HFFc6 (cell line): ENCODE measurements around the gene PCAT7. TPM values are rescaled to one million over a fixed set of nuclear protein-coding genes. Genes with fewer than 3 reads are reported as not detected.

ENCODE experiments used
- DNase-seq: peaks from one replicate; pipeline ENCODE4 v3.0.0-alpha.2; 2018
- H3K27ac Mint-ChIP-seq: 2 replicates; pipeline ENCODE4 v1.8.0; 2020; ENCODE audit warnings: mild to moderate bottlenecking, mixed read lengths
- H3K27me3 Mint-ChIP-seq: 2 replicates; pipeline ENCODE4 v1.8.0; 2021; ENCODE audit warnings: mild to moderate bottlenecking, moderate library complexity, mixed read lengths; ENCODE audit not compliant: insufficient read depth
- H3K36me3 Mint-ChIP-seq: 2 replicates; pipeline ENCODE4 v1.8.0; 2021; ENCODE audit warnings: low read depth, mixed read lengths
- H3K4me1 Mint-ChIP-seq: 2 replicates; pipeline ENCODE4 v1.8.0; 2020; ENCODE audit warnings: low read depth, mixed read lengths
- H3K4me3 Mint-ChIP-seq: 2 replicates; pipeline ENCODE4 v1.8.0; 2020; ENCODE audit warnings: mild to moderate bottlenecking, moderate library complexity, mixed read lengths
- H3K9me3 Mint-ChIP-seq: 2 replicates; pipeline ENCODE4 v1.8.0; 2020; ENCODE audit warnings: mild to moderate bottlenecking, mixed read lengths
- CTCF ChIP-seq: fragments of 200-600 bp; sonication (generic); IDR thresholded peaks from 2 replicates; pipeline ENCODE4 v1.5.0; 2021; ENCODE audit warnings: antibody characterized with exemption, mild to moderate bottlenecking
- total RNA-seq, 6 experiments: library from RNA; stranded (reverse); fragmentation: NEBNext Ultra II Directional; extraction: Animal tissue kit (Norgen Biotek cat#: 25700); gene quantifications; 2 replicates in 1 of 6; 3 replicates in 5 of 6; pipeline ENCODE4 v1.2.3, GENCODE V29; 2021

PCAT7 gene
- total RNA-seq, 6 experiments from 2014 or later, result not detected

DNA sequence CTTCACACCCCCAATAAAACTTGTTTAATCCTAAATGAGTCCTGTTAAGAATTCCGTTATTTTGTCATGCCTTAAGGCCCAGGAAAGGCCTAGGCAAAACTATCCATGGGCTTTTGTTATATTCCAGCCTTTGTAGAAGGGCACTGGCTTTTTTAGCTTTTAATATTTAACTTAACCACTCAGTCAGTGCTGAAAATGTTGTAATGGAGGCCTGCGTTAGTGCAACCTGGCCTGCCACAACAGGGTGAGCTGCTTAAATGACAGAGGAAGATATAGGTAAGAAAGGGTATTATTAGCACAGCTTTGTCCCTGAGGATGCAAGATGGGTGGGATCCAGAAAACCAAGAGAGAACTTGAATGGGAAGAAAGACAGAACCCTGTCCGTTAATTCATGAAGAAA is 40.2 kb upstream of the PCAT7 start:
- H3K4me1 Mint-ChIP-seq, result 0 out of 2 replicates have a peak, but pooled peaks cover 6% of the 10 kb centered on the region
- H3K27me3 Mint-ChIP-seq, result peaks cover 14% of the 10 kb centered on the region; the same call in 1 of the 2 replicates
- no peak overlapping the region for H3K4me3 Mint-ChIP-seq
- no peaks in the 10 kb centered on the region for H3K36me3 Mint-ChIP-seq
- H3K27ac Mint-ChIP-seq, result no peak overlapping the region
- TF ChIP-seq CTCF, result no peak
- no peaks in the 10 kb centered on the region for H3K9me3 Mint-ChIP-seq
- DNase-seq, result no peak

DNA sequence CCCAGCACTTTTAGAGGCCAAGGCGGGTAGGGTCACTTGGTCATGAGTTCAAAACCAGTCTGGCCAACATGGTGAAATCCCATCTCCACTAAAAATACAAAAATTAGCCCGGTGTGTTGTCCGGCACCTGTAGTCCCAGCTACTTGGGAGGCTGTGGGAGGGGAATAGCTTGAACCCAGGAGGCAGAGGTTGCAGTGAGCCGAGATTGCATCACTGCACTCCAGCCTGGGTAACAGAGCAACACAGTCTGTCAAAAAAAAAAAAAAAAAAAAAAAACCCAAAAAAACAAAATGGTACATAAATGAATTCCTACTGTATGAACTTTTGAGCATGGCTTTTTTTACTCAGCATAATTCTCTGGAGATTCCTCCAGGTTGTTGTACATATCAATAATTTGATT is 37.6 kb upstream of the PCAT7 start:
- DNase-seq, result no peak
- H3K27ac Mint-ChIP-seq, result no peak overlapping the region

DNA sequence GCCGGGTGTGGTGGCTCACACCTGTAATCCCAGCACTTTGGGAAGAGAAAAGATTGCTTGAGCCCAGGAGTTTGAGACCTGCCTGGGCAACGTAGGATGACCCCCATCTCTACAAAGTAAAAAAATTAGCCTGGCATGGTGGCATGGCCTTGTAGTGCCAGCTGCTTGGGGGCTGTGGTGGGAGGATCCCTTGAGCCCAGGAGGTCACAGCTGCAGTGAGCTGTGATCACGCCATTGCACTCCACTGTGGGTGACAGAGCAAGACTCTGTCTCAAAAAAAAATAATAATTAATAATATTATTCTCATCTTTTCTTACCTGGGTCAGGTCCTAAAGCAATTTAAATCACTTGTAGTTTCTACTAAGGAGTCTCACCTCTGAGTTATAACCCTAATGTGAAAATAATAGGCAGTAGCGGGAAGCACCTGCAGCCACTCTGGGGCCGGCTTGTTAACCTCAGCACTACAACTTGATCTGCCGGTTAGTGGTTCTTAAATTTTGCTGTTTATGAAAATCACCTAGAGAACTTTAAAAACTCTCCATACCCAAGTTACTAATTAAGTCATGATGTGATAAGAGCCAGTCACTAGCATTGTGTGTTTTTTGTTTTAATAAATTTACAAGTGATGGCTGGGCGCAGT is 29.4 kb upstream of the PCAT7 start:
- no peaks in the 10 kb centered on the region for H3K36me3 Mint-ChIP-seq

More for the DNA sequence above, 37.6 kb upstream of the PCAT7 start:
- H3K27me3 Mint-ChIP-seq, result peaks cover 14% of the 10 kb centered on the region
- no peaks in the 10 kb centered on the region for H3K4me1 Mint-ChIP-seq
- no peaks in the 10 kb centered on the region for H3K36me3 Mint-ChIP-seq
- H3K4me3 Mint-ChIP-seq, result no peak overlapping the region
- no peak for TF ChIP-seq CTCF
- no peaks in the 10 kb centered on the region for H3K9me3 Mint-ChIP-seq

DNA sequence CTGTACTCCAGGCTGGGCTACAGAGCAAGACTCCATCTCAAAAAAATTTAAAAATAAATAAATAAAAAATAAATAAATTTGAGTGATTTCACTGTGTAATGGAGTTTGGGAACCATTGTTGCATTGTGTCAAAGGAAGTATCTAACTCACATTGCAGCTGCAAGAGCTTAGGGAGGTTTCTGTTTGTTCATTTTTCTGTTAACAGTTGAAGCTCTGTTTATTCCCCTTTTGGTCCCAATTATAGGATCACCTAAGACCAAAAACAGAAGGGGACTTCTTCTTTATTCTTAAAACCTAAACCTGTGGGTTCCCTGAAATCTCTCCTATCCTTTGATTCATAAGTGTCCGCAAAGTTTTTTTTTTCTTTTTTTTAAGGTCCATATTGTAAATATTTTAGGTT is 28.6 kb upstream of the PCAT7 start:
- TF ChIP-seq CTCF, result no peak
- no peak overlapping the region for H3K27ac Mint-ChIP-seq
- peaks cover 5% of the 10 kb centered on the region for H3K27me3 Mint-ChIP-seq
- H3K4me1 Mint-ChIP-seq, result no peaks in the 10 kb centered on the region
- DNase-seq, result no peak
- H3K9me3 Mint-ChIP-seq, result no peaks in the 10 kb centered on the region
- no peaks in the 10 kb centered on the region for H3K36me3 Mint-ChIP-seq
- no peak overlapping the region for H3K4me3 Mint-ChIP-seq

More for the DNA sequence above, 29.4 kb upstream of the PCAT7 start:
- Mint-ChIP-seq H3K4me1 (no peaks in the 10 kb centered on the region), H3K9me3 (no peaks in the 10 kb centered on the region), H3K27ac (no peak overlapping the region), H3K4me3 (no peak overlapping the region), H3K27me3 (peaks cover 5% of the 10 kb centered on the region)
- TF ChIP-seq CTCF, result no peak
- no peak for DNase-seq

DNA sequence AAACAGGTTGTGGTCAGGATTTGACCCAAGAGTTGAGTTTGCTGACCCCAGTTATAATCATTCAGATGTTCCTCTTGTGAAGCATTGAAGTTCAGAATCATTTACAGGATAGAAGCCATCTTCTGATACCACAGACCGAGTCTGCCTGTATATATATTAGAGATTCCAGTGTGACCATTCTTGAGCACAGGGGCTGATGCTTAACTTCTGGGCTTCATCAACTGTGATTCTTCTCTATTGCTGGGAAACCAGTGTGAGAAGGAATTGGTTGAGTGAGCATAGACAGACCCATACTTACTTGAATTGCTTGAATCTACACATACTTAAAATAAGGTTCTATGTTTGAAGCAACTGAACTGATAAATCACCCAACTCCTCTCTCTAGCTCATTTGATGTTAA is 27.9 kb upstream of the PCAT7 start:
- Mint-ChIP-seq H3K27ac (no peak overlapping the region), H3K36me3 (no peaks in the 10 kb centered on the region), H3K4me3 (no peak overlapping the region), H3K4me1 (no peaks in the 10 kb centered on the region), H3K27me3 (peaks cover 3% of the 10 kb centered on the region; the same call in 1 of the 2 replicates), H3K9me3 (no peaks in the 10 kb centered on the region)
- TF ChIP-seq CTCF, result no peak
- DNase-seq, result no peak

DNA sequence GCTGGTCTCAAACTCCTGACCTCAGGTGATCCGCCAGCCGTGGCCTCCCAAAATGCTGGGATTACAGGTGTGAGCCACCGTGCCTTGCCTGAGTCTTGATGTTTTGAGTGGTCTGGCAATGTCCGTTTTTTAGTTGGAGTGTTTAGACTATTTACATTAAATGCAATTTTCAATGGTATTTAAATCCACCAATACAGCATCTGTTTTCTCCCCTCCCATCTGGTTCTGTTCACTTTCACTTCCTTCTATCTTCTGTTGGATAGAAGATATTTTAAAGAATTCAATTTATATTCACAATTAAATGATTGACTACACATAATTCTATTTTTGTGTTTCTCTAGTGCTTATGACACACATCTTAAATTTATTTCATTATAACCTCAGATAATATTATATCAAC is 26.0 kb upstream of the PCAT7 start:
- H3K27ac Mint-ChIP-seq, result no peak overlapping the region
- H3K9me3 Mint-ChIP-seq, result no peaks in the 10 kb centered on the region
- H3K27me3 Mint-ChIP-seq, result peaks cover 3% of the 10 kb centered on the region; the same call in 1 of the 2 replicates
- DNase-seq, result no peak
- no peak for TF ChIP-seq CTCF
- no peaks in the 10 kb centered on the region for H3K36me3 Mint-ChIP-seq
- no peak overlapping the region for H3K4me3 Mint-ChIP-seq
- no peaks in the 10 kb centered on the region for H3K4me1 Mint-ChIP-seq
